ENCODE measurements around the gene PEX5L.

PEX5L gene

DNA sequence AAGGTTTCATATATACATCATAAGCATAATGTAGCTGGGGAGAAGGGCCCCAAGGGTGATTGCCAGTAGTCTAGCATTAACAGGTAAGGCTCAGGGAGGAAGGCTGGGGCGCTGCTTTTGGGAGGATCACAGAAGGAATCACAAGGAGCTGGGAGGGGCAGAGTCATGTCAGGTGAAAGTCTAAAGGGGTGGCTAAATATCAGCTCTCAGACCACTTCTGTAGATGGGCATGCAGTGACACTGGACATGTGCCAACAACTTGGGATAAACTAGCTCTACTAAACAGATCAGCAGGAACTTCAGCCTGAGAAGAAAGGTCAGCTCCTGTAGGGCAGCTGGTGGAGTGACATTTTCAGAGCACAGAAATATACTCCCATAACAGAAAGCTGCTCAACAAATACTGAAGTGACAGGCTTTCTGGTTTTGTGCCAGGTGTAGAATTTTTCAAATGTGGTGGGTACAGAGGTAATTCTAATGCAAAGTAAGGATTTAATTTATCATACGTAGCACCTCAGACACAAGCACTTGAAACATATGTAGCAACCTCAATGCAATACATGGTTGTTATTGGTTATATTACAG lies 79.4 kb downstream of the PEX5L start:
- CTCF ChIA-PET = no interaction called here
- no peak for DNase-seq (ENCODE audit: extremely low spot score)
- TF ChIP-seq ARNT (IDR thresholded peaks at IDR 0.05) = no peak
- TF ChIP-seq CTBP1 (IDR thresholded peaks at IDR 0.05; ENCODE audit: borderline replicate concordance) = no peak
- TF ChIP-seq ELF4 (IDR thresholded peaks at IDR 0.05) = no peak
- POLR2A ChIA-PET = no interaction called here

DNA sequence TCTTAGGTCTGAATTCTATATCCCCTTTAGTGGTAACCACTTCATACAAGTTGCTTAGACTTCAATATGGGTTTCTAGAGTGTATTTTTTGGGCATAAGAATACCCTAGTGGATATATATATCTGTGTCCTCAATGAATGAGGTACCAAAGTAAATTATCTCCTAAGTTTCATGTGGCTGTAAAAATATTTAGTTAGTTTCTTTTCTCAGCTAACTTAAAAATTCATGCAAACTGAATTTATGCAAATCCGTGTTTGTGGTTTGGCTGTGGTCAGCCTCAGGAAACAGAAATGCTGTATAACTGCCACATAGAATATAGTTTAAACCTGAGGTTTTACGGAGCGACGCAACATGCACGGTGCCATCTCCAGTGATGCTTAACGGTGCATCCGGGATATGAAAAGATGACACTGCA lies 80.3 kb downstream of the PEX5L start:
- no peak for TF ChIP-seq NFRKB (IDR thresholded peaks at IDR 0.05)
- TF ChIP-seq BHLHE40 (IDR thresholded peaks at IDR 0.05; ENCODE audit: borderline replicate concordance) = no peak
- no peak for TF ChIP-seq ELF4 (IDR thresholded peaks at IDR 0.05)
- no peak for TF ChIP-seq HDGF (IDR thresholded peaks at IDR 0.05; ENCODE audit: borderline replicate concordance)
- TF ChIP-seq FOXM1 (IDR thresholded peaks at IDR 0.05; ENCODE audit: borderline replicate concordance) = no peak
- no peak for TF ChIP-seq FOXK2 (IDR thresholded peaks at IDR 0.05)
- no peak for TF ChIP-seq FOXA1 (IDR thresholded peaks at IDR 0.05)
- no peak for TF ChIP-seq L3MBTL2 (conservative IDR thresholded peaks at IDR 0.05)
- no peak for TF ChIP-seq SUZ12 (IDR thresholded peaks at IDR 0.05)
- no peak for TF ChIP-seq CTBP1 (IDR thresholded peaks at IDR 0.05; ENCODE audit: borderline replicate concordance)
- TF ChIP-seq, protein P1, sequence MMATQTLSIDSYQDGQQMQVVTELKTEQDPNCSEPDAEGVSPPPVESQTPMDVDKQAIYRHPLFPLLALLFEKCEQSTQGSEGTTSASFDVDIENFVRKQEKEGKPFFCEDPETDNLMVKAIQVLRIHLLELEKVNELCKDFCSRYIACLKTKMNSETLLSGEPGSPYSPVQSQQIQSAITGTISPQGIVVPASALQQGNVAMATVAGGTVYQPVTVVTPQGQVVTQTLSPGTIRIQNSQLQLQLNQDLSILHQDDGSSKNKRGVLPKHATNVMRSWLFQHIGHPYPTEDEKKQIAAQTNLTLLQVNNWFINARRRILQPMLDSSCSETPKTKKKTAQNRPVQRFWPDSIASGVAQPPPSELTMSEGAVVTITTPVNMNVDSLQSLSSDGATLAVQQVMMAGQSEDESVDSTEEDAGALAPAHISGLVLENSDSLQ (IDR thresholded peaks at IDR 0.05) = no peak
- no peak for TF ChIP-seq ARNT (IDR thresholded peaks at IDR 0.05)
- TF ChIP-seq LEF1 (IDR thresholded peaks at IDR 0.05; ENCODE audit: borderline replicate concordance) = no peak
- no peak for TF ChIP-seq SP1 (IDR thresholded peaks at IDR 0.05)
- TF ChIP-seq ZNF384 (IDR thresholded peaks at IDR 0.05) = no peak
- TF ChIP-seq TARDBP (IDR thresholded peaks at IDR 0.05) = no peak
- CTCF ChIA-PET = no interaction called here
- POLR2A ChIA-PET = no interaction called here
- no peak for DNase-seq (ENCODE audit: extremely low spot score)

DNA sequence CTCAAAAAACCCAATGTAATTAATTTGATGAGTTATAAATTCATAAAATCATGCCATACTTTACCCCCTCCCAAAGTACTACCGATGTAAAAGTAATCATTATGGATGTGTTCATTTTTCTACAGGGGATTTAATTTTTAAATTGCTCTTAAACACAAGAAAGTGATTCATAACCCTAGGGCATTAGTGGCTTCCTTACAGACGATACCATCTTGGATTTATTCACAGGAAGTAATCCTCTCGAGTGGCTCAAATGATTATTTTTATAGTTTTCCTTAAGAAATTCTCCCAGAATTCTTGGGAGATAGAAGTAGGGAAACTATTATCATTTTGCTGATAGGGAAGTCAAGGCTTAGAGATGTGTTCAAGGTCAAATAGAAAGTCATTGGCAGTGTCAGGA lies 80.9 kb downstream of the PEX5L start:
- POLR2A ChIA-PET = no interaction called here
- TF ChIP-seq HDGF (IDR thresholded peaks at IDR 0.05; ENCODE audit: borderline replicate concordance) (no peak), LEF1 (IDR thresholded peaks at IDR 0.05; ENCODE audit: borderline replicate concordance) (no peak), ELF4 (IDR thresholded peaks at IDR 0.05) (no peak), SUZ12 (IDR thresholded peaks at IDR 0.05) (no peak)
- TF ChIP-seq, protein P1 (IDR thresholded peaks at IDR 0.05) = no peak
- no peak for DNase-seq (ENCODE audit: extremely low spot score)
- CTCF ChIA-PET = no interaction called here

DNA sequence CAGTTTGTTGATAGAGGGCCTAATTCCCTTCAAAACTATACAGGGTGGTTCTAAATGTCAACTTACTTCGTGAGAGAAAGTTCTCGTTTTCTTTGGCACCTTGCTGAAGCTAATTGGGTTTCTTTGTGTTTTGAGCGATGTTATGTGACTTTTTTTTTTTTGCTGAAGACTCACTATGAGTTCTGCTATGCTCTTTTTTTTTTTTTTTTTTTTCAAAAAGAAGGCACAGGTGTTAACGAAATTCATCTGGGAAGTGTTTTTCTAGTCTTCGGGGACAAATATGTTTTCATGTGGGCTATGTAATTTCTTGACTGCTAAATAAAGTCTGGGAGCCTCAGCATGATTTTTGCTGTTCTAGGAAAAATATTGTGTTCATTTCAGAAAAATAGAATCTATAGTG lies 81.5 kb downstream of the PEX5L start:
- POLR2A ChIA-PET = no interaction called here
- CTCF ChIA-PET = no interaction called here

DNA sequence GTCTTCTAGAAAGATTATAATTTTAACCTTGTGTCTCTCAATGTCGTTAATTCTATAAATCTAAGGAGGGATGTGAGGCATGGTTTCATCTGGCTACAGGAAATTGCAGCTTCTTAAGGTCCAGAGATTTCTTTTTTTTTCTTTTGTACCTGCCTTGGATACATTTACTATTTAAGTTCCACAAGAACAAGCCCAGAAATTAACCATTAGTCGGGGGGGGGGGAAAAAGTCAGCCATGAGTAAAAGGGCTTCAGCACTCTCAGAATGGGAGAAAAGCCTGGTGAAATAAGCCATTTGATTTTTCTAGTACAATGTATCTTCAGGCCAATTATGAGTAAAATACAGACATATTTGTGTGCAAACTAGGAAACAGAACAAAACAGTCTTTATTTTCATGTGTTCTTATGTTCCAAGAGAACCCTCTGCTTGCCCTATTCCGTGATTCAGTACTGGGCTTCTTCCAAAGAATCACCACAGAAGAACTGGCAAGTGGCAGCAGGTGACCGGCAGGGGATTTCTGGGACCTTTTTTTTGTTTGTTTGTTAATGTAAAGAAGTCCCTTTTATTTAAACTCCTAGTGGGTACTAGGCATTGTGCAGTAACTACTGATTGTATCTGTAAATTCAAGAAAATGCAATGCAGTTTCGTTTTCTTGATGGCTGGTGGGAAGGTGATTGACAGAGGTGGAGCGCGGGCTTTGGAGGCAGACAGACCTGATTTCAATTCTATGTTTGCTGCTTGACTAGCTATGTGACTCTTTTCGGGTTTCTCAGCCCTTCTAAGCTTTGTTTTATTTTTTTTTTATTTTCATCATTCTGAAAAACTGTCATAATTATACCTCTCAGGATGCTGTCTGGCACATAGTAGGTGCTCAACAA lies 82.5 kb downstream of the PEX5L start:
- TF ChIP-seq TARDBP (IDR thresholded peaks at IDR 0.05) (no peak), CTBP1 (IDR thresholded peaks at IDR 0.05; ENCODE audit: borderline replicate concordance) (no peak), FOXK2 (IDR thresholded peaks at IDR 0.05) (no peak), ELF4 (IDR thresholded peaks at IDR 0.05) (no peak), FOXA1 (IDR thresholded peaks at IDR 0.05) (no peak), HDGF (IDR thresholded peaks at IDR 0.05; ENCODE audit: borderline replicate concordance) (no peak), SP1 (IDR thresholded peaks at IDR 0.05) (no peak), BHLHE40 (IDR thresholded peaks at IDR 0.05; ENCODE audit: borderline replicate concordance) (no peak), NFRKB (IDR thresholded peaks at IDR 0.05) (no peak)
- TF ChIP-seq, protein P1 (IDR thresholded peaks at IDR 0.05) = no peak
- DNase-seq (ENCODE audit: extremely low spot score) = no peak
- ChIA-PET POLR2A (no interaction called here), CTCF (no interaction called here)

More for the DNA sequence above, 81.5 kb downstream of the PEX5L start:
- TF ChIP-seq FOXK2 (IDR thresholded peaks at IDR 0.05) (no peak), NFRKB (IDR thresholded peaks at IDR 0.05) (no peak), HDGF (IDR thresholded peaks at IDR 0.05; ENCODE audit: borderline replicate concordance) (no peak), ELF4 (IDR thresholded peaks at IDR 0.05) (no peak), SP1 (IDR thresholded peaks at IDR 0.05) (no peak), LEF1 (IDR thresholded peaks at IDR 0.05; ENCODE audit: borderline replicate concordance) (no peak), ZNF384 (IDR thresholded peaks at IDR 0.05) (no peak), CTBP1 (IDR thresholded peaks at IDR 0.05; ENCODE audit: borderline replicate concordance) (no peak), L3MBTL2 (conservative IDR thresholded peaks at IDR 0.05) (no peak), BHLHE40 (IDR thresholded peaks at IDR 0.05; ENCODE audit: borderline replicate concordance) (no peak), FOXA1 (IDR thresholded peaks at IDR 0.05) (no peak), TARDBP (IDR thresholded peaks at IDR 0.05) (no peak), SUZ12 (IDR thresholded peaks at IDR 0.05) (no peak)
- TF ChIP-seq, protein P1 (IDR thresholded peaks at IDR 0.05) = no peak
- DNase-seq (ENCODE audit: extremely low spot score) = no peak

DNA sequence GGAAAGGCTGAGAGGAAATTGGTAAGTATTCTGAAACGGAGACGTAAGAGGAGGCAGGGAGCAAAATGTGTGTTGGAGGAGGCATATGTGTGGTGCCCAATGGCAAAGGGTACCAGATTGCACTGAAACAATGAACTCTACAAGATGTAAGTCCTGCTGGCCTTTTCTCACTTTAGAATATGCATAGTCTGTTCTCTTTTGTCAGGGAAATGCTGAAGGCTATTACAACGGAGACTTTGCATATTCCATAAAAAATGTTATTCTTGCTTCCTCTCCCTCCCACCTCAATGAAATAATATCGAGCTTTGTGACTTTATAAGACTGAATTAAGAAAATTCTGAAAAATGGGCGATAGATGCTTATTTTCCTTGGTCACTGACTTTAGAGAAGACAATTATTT lies 85.9 kb downstream of the PEX5L start:
- no peak for DNase-seq (ENCODE audit: extremely low spot score)
- TF ChIP-seq BHLHE40 (IDR thresholded peaks at IDR 0.05; ENCODE audit: borderline replicate concordance) (no peak), ARNT (IDR thresholded peaks at IDR 0.05) (no peak), L3MBTL2 (conservative IDR thresholded peaks at IDR 0.05) (no peak)
- CTCF ChIA-PET = no interaction called here
- POLR2A ChIA-PET = no interaction called here

Measured in HEK293T (cell line).